ENCODE results near the gene ABRACL. TPM values are rescaled to one million over a fixed set of nuclear protein-coding genes. Genes with fewer than 3 reads are reported as not detected.
"Not testable (repeated sequence)": the region's sequence is repeated elsewhere in the genome, so short reads cannot be mapped to it uniquely, and the experiment has no call there.

The ABRACL gene
- polyA plus RNA-seq, 6 donors from 2014 or later = 72.3 to 99.0 (median 87.8) TPM

DNA sequence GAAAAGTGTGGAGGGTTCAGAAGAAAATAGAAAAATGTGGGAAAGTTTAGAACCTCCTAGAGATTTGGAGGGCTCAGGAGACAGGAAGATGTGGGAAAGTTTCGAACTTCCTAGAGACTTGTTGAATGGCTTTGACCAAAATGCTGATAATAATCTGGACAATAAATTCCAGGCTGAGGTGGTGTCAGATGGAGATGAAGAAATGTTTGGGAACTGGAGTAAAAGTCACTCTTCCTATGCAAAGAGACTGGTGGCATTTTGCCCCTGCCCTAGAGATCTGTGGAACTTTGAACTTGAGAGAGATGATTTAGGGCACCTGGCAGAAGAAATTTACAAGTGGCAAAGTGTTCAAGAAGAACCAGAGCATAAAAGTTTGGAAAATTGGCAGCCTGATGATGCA, 35.1 kb upstream of the ABRACL start:
- not testable (repeated sequence) for ATAC-seq (ENCODE audit: low read depth in 2 of 2); H3K27me3 Mint-ChIP-seq; H3K36me3 Mint-ChIP-seq; H3K4me3 Mint-ChIP-seq; DNase-seq
- Mint-ChIP-seq H3K4me1 (peaks cover 0 to 12% (median 8%) of the 10 kb centered on the region in 3 donors), H3K9me3 (peaks cover 0 to 10% (median 4%) of the 10 kb centered on the region in 7 donors), H3K27ac (peak overlapping the region in 1 of 6 donors; percentile 48)

DNA sequence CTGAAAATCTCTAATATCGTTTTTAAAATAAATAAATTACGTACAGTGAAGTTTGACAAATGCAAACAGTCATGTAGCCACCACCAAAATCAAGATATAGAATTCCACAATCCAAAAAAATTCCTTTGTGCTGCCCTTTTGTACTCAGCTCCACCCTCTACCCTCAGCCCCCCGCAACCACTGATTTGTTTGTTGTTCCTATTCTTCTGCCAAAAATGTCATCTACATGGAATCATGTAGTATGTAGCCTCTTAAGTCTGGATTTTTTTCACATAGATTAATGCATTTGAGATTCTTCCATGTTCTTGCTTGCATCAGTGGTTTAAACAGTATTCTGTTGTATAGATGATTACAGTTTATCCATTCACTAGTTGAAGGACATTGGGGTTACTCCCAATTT, 32.0 kb upstream of the ABRACL start:
- Mint-ChIP-seq H3K4me1 (peaks cover 0 to 3% (median 0%) of the 10 kb centered on the region in 3 donors), H3K27me3 (no peaks in the 10 kb centered on the region), H3K27ac (no peak overlapping the region), H3K36me3 (peaks cover 5 to 7% of the 10 kb centered on the region in 2 donors), H3K9me3 (peaks cover 0 to 10% (median 4%) of the 10 kb centered on the region in 7 donors), H3K4me3 (no peak overlapping the region)
- ATAC-seq (ENCODE audit: low read depth in 2 of 2) (no peak), DNase-seq (no peak)

DNA sequence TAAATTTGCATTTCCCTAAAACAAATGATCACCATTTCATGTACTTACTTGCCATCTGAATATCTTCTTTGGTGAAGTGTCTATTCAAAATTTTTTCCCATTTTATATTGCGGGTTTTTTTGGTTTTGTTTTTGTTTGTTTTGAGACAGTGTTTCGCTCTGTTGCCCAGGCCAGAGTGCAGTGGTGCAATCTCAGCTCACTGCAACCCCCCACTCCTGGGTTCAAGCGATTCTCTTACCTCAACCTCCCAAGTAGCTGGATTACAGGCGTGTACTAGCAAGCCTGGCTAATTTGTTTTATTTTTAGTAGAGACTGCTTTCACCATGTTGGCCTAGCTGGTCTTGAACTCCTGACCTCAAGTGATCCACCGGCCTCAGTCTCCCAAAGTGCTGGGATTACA, 31.4 kb upstream of the ABRACL start:
- no peak overlapping the region for H3K4me3 Mint-ChIP-seq
- peaks cover 5 to 7% of the 10 kb centered on the region in 2 donors for H3K36me3 Mint-ChIP-seq
- ATAC-seq (ENCODE audit: low read depth in 2 of 2) = no peak
- H3K27ac Mint-ChIP-seq = no peak overlapping the region
- DNase-seq = no peak
- H3K27me3 Mint-ChIP-seq = no peaks in the 10 kb centered on the region
- H3K9me3 Mint-ChIP-seq = peaks cover 0 to 10% (median 4%) of the 10 kb centered on the region in 7 donors
- H3K4me1 Mint-ChIP-seq = peaks cover 0 to 3% (median 0%) of the 10 kb centered on the region in 3 donors

DNA sequence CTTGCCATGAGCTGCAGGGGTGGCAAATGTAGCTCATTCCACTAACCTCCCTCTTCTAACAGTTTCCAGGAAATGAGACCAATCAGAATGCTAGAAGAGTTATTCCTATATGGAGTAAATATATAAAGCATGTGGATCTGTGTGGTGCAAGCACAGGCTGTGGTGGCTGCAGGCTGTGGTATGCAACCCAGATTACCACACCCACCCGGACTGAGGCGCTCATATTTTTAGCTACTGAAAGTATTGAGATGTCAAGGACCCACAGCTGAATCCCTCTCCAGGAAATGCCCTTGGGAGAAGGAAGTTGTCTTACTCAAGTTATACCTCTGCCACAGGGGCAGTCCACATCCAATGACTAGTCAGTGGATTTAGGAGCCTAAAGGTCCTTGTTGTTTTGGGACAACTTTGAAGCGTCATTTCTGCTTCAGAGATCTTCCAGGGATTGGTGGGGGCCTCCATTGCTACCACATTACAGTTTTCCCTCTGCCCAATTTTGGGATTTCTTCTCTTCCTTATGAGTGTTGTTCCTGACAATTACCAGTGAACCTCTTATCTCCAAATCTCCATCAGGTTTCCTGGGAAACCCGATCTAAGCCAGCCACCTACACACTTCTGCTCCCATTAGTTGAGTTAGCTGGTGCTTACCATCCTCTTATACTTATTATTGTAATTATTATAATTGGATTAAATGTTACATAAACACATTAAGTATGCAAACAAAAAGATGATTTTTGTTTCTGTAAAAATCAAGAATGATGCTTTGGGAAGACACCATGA, 28.4 kb upstream of the ABRACL start:
- Mint-ChIP-seq H3K4me3 (no peak overlapping the region), H3K4me1 (no peaks in the 10 kb centered on the region), H3K9me3 (no peaks in the 10 kb centered on the region), H3K27me3 (no peaks in the 10 kb centered on the region), H3K27ac (no peak overlapping the region), H3K36me3 (no peaks in the 10 kb centered on the region)
- ATAC-seq (ENCODE audit: low read depth in 2 of 2) (no peak), DNase-seq (no peak)

DNA sequence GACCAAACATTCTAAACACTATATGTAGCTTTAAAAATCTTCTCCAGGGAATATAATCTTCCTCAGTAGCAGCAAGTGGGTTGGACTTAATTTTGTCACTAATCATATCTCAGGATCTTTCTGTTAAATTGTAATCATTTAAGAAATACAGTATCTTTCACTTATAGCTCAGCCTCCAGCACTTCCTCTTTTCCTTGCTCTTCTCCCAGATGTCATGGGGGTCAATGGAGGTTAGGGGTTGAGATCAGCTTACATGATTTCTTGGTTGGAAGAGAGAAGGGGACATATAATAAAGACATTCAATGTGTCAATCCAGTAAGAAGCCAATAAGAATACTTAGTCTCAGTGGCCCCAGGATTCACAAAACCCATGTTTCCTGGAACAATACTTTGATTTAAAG, 24.8 kb upstream of the ABRACL start:
- H3K27ac Mint-ChIP-seq = no peak overlapping the region
- H3K9me3 Mint-ChIP-seq = peaks cover 0 to 8% (median 3%) of the 10 kb centered on the region in 7 donors
- peaks cover 8 to 18% (median 13%) of the 10 kb centered on the region in 3 donors for H3K4me1 Mint-ChIP-seq
- ATAC-seq (ENCODE audit: low read depth in 2 of 2) = no peak
- H3K27me3 Mint-ChIP-seq = no peaks in the 10 kb centered on the region
- no peak for DNase-seq
- peaks cover 0 to 11% of the 10 kb centered on the region in 2 donors for H3K36me3 Mint-ChIP-seq
- no peak overlapping the region for H3K4me3 Mint-ChIP-seq

DNA sequence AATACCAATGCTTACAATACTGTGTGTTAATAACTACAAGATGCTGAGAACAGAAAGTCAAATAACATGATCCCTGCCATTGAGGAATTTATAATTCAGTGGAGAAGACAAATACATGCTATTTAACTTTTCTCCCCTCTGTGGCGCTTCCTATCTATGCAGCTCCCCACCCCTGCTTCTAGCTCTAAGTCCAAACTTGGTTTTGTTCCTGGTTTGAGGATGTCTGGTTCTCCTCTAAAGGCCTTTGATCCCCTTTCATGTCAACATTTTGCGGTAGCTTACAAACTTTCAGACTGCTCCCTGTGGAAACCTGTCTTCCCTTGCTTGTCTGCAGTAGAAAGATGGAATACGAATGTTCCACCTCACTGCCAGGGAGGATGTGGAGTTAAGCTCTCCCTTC, 22.1 kb upstream of the ABRACL start:
- Mint-ChIP-seq H3K4me1 (peaks cover 8 to 18% (median 13%) of the 10 kb centered on the region in 3 donors), H3K27ac (no peak overlapping the region), H3K27me3 (no peaks in the 10 kb centered on the region), H3K36me3 (peaks cover 0 to 11% of the 10 kb centered on the region in 2 donors), H3K4me3 (peak overlapping the region in 1 of 8 donors; percentile 1), H3K9me3 (peaks cover 0 to 8% (median 3%) of the 10 kb centered on the region in 7 donors)
- ATAC-seq (ENCODE audit: low read depth in 2 of 2) (no peak), DNase-seq (no peak)

DNA sequence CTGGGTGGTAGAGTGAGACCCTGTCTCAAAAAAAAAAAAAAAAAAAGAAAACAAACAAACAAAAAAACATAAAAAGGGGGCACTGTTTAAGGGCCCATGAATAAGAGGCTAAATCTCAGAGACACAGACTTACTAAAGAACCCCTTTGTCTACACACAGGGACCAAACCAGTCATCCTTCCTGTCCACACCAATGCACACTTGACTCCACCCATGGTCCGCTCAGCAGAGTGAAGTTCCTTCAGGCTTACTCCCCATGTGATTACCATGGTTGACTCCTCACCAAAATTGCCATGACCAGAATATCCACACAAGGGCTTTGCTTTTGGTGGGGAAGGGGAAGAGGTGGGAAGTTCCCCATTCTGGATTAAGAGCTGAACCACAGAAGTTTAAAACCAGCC, 21.1 kb upstream of the ABRACL start:
- peaks cover 0 to 11% of the 10 kb centered on the region in 2 donors for H3K36me3 Mint-ChIP-seq
- H3K9me3 Mint-ChIP-seq = peaks cover 0 to 8% (median 3%) of the 10 kb centered on the region in 7 donors
- DNase-seq (no peak), ATAC-seq (ENCODE audit: low read depth in 2 of 2) (peak; percentile 56 to 60)
- no peaks in the 10 kb centered on the region for H3K27me3 Mint-ChIP-seq
- H3K4me1 Mint-ChIP-seq = peaks cover 8 to 18% (median 13%) of the 10 kb centered on the region in 3 donors
- H3K27ac Mint-ChIP-seq = peak overlapping the region in 1 of 6 donors; percentile 16
- H3K4me3 Mint-ChIP-seq = peak overlapping the region in 1 of 8 donors; percentile 42

DNA sequence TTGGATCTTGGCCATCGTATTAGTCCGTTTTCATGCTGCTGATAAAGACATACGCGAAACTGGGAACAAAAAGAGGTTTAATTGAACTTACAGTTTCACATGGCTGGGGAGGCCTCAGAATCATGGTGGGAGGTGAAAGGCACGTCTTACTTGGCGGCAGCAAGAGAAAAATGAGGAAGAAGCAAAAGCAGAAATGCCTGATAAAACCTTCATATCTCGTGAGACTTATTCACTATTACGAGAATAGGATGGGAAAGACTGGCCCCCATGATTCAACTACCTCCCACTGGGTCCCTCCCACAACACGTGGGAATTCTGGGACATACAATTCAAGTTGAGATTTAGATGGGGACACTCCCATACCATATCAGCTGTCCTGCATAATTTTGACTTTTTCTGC, 20.4 kb upstream of the ABRACL start:
- H3K4me1 Mint-ChIP-seq = peaks cover 8 to 18% (median 13%) of the 10 kb centered on the region in 3 donors
- H3K4me3 Mint-ChIP-seq = no peak overlapping the region
- peaks cover 0 to 11% of the 10 kb centered on the region in 2 donors for H3K36me3 Mint-ChIP-seq
- ATAC-seq (ENCODE audit: low read depth in 2 of 2) (no peak), DNase-seq (no peak)
- peaks cover 0 to 8% (median 3%) of the 10 kb centered on the region in 7 donors for H3K9me3 Mint-ChIP-seq
- no peaks in the 10 kb centered on the region for H3K27me3 Mint-ChIP-seq
- no peak overlapping the region for H3K27ac Mint-ChIP-seq

DNA sequence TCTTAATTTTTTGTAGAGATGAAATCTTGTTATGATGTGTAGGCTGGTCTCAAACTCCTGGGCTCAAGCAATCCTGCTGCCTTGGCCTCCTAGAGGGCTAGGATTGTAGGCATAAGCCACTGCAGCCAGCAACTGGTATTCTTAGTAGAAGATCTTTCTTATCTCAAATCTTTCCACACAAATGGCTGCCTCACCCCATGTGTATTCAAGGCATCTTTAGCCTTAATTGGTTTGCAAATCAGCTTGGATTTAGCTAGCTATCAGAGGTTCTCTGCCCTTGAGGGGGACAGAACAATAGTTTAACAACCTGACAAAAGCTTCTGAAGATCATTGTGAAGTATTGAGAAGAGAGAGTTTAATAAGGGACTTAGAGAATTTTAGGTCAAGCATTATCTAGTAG, 17.9 kb upstream of the ABRACL start:
- Mint-ChIP-seq H3K27ac (no peak overlapping the region), H3K4me3 (peak overlapping the region in 1 of 8 donors; percentile 29), H3K4me1 (peaks cover 8 to 20% (median 13%) of the 10 kb centered on the region in 3 donors), H3K9me3 (peaks cover 0 to 8% (median 3%) of the 10 kb centered on the region in 7 donors), H3K27me3 (no peaks in the 10 kb centered on the region), H3K36me3 (peaks cover 0 to 11% of the 10 kb centered on the region in 2 donors)
- ATAC-seq (ENCODE audit: low read depth in 2 of 2) (no peak), DNase-seq (no peak)

DNA sequence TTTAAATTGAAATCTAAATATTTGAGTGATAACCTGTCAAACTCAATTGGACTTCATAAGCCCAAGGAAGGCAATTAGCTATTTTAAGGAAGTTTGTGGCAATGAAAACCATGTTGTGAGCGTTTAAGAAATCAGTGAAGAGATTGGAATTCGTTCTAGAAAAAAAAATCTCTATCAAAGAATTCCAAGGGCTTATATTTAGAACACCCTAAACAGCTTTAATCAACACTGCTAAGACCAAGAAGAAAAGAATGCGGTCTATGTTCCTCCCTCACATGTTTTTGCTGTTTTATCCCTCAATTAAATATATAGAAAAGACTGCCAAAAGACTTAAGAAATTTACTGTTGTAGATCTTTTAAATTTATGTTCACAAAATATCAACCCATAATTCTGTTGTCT, 16.6 kb upstream of the ABRACL start:
- Mint-ChIP-seq H3K9me3 (peaks cover 0 to 8% (median 3%) of the 10 kb centered on the region in 7 donors), H3K4me3 (no peak overlapping the region), H3K27me3 (no peaks in the 10 kb centered on the region), H3K4me1 (peaks cover 15 to 29% (median 22%) of the 10 kb centered on the region in 3 donors), H3K27ac (no peak overlapping the region), H3K36me3 (peaks cover 0 to 11% of the 10 kb centered on the region in 2 donors)
- DNase-seq = no peak
- ATAC-seq (ENCODE audit: low read depth in 2 of 2) = no peak

DNA sequence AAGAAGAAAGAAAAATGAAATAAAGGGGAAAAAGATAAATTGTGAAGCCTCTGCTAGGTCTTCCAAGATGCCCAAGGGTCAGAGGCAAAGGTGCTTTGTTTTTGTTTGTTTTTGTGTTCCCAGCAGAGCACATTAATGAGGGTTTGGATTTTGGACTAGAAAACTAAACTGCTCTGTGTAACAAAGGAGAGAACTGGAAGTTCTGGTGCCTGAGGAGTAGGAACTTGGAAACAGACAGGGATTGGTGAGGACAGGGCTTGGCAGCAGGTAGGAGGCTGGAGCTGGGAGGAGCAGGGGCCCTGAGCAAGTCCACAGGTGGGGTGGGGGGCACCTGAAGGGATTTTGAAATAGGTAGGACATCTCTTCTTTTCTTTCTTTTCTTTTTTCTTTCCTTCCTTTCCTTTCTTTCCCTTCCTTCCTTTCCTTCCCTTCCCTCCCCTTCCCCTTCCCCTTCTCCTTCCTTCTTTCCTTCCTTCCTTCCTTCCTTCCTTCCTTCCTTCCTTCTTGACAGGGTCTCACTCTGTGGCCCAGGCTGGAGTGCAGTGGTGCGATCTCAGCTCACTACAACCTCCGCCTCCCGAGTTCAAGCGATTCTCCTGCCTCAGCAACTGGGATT, 15.3 kb upstream of the ABRACL start:
- Mint-ChIP-seq H3K4me3 (no peak overlapping the region), H3K27ac (peak overlapping the region in 1 of 6 donors; percentile 54), H3K4me1 (peaks cover 14 to 23% (median 17%) of the 10 kb centered on the region in 3 donors), H3K27me3 (no peaks in the 10 kb centered on the region), H3K36me3 (peaks cover 0 to 1% of the 10 kb centered on the region in 2 donors), H3K9me3 (no peaks in the 10 kb centered on the region)
- ATAC-seq (ENCODE audit: low read depth in 2 of 2) (no peak), DNase-seq (no peak)

DNA sequence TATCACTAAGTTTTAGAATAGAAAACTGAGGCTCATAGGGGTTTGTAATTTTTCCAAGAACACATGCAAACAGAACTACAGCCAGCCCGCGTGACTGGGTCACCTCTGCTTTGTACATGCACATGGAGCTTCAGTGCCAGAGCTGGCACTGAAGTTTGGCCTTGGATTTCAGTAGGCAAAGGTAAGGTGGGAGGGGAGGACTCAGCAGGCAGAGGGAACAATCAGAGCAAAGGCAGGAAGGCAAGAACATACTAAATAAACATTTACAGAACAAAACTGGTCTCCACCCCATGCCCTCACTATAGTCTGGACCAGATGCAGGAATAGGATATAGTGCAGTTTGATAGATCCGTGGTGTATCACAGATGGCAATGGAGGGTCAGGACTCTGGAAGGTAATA, 13.6 kb upstream of the ABRACL start:
- no peak for ATAC-seq (ENCODE audit: low read depth in 2 of 2)
- no peaks in the 10 kb centered on the region for H3K9me3 Mint-ChIP-seq
- DNase-seq = no peak
- H3K36me3 Mint-ChIP-seq = no peaks in the 10 kb centered on the region
- peaks cover 14 to 24% (median 17%) of the 10 kb centered on the region in 3 donors for H3K4me1 Mint-ChIP-seq
- H3K27ac Mint-ChIP-seq = no peak overlapping the region
- peak overlapping the region in 1 of 8 donors; percentile 27 for H3K4me3 Mint-ChIP-seq
- H3K27me3 Mint-ChIP-seq = no peaks in the 10 kb centered on the region

DNA sequence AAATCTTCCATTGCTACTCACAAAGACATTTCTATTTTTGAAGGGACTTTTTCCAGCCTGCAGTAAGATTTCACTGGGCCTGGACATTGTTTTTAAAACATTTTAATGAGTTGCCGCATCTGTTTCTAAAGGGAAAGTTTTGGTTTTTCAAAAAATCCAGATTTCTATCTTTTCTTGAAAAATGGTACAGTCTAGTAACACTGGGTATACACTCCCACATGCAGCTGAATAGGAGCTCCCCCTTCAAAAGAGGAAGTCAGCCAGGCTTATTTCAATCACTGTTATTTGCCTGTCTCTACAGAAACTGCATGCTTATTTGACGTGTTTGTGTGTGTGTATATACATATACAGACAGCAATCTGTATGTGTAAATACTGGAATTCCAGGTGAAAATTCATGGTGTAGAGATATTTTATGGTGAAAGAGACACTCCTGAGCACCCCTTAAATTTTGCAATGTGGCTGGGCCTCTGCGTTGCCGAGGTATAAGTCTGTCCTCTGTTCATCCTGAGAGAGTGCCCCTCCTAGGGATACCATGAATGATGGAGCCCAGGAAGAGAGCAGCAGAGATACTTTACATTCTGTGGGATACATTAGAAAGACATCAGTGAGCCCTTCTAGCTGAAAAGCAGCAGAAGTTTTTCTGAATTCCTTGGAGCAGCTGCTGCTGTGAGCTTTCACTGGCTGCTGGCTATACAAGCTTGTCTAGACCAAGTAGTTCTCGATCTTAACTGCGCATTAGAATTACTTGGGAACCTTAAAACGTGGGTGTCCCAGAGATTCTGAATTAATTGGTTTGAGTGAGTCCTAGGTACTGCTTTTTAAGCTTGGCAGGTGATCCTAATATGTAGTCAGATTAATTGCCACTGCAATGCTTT, 12.0 kb upstream of the ABRACL start:
- peak; percentile 99 to 100 for ATAC-seq (ENCODE audit: low read depth in 2 of 2)
- H3K9me3 Mint-ChIP-seq = no peaks in the 10 kb centered on the region
- no peaks in the 10 kb centered on the region for H3K36me3 Mint-ChIP-seq
- no peaks in the 10 kb centered on the region for H3K27me3 Mint-ChIP-seq
- H3K4me3 Mint-ChIP-seq = peak overlapping the region in 6 of 8 donors; percentile 22 to 56 (median 30)
- peak; percentile 25 for DNase-seq
- peaks cover 14 to 24% (median 17%) of the 10 kb centered on the region in 3 donors for H3K4me1 Mint-ChIP-seq
- peak overlapping the region in 5 of 6 donors; percentile 12 to 77 (median 40) for H3K27ac Mint-ChIP-seq
